PC-3 (cell line): ENCODE measurements around the gene ANKFN1.

Source experiments
- CTCF ChIP-seq: fragments of 300-600 bp; sonication (generic); conservative IDR thresholded peaks from 2 replicates; pipeline ENCODE4 v1.5.1; 2017; ENCODE audit warnings: antibody characterized with exemption, low read depth, mild to moderate bottlenecking, low read length
- EZH2 ChIP-seq: fragments of 300-600 bp; sonication (generic); IDR thresholded peaks from one replicate; pipeline ENCODE4 v1.6.1; 2017; ENCODE audit warnings: antibody characterized with exemption, mild to moderate bottlenecking, low read length; ENCODE audit not compliant: unreplicated experiment

GRCh38 chr17:56389356-56389755 is 236.1 kb downstream of the ANKFN1 start:
- no peak for TF ChIP-seq CTCF
- TF ChIP-seq EZH2 = no peak
